Cardiac fibroblast (primary cell): ENCODE measurements around the gene WNT5A.

Source experiments
- DNase-seq, 2 donors: peaks; one replicate each; pipeline versions ENCODE4 v3.0.0 to v3.0.0-alpha.2; 2010; ENCODE audit warnings: low read depth in 2 of 2
- H3K4me3 ChIP-seq, 2 donors: replicated peaks in 1 of 2; 1 replicate in 1 of 2; 2 replicates in 1 of 2; pipeline ENCODE4 v1.5.1; 2011; ENCODE audit warnings: low read depth in 2 of 2, low read length in 2 of 2, mild to moderate bottlenecking in 2 of 2, moderate library complexity in 1 of 2
- TF ChIP-seq, protein P1 (sequence below): IDR thresholded peaks from one replicate; pipeline ENCODE4 v1.5.1; 2011; ENCODE audit warnings: low read depth, mild to moderate bottlenecking, low read length, inconsistent platforms

The WNT5A gene

DNA sequence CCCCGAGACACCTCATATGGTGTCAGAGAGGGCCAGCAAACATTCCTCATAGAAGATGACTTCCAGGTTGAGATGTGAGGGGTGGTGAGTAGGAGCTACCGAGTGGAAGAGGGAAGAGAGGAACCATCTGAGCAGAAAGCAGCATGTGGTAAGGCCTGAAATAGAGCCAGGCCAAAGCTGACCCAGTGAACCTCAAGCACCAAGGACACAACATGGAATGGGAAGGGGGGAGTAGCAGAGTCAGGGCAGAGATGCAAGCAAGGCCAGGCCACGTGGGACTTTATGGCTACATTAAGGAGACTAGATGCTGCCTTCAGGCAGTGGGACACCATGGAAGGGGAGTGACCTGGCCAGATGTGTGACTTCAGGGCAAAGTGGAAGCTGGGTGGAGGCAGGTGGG lies 38.3 kb upstream of the WNT5A start:
- no peak for DNase-seq

DNA sequence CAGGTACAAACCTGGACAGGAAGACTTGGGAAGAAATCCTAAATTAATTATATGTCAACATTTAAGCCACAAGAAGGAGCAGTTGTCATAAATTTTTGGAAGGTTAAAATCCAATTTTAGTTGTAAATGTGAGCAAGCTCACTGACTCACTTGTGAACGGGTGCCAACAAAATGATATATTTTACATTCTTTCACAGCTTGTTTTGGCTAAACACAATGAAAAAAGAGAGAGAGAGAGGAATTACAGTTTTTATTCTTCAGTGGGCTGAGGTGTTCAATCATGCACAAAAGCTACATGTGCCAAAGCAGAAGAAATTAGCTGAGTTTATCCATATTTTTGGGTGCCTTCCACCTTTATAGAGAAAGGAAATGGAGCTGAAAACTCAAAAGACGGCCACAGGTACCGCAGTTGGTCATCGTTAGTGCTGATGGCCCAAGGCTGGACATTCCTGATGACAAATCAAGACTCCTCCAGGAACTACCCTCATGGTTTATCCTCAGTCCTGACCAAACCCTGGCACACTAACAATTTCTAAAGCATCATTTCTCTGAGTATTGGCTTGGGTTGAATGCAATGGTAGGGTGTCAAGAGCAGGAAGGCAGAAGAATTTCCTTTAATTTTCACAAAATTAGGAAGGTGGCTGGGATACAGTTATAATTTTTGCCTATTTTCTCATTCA lies 37.6 kb upstream of the WNT5A start:
- peak; percentile 53 to 69 for DNase-seq

More for the DNA sequence above, 38.3 kb upstream of the WNT5A start:
- TF ChIP-seq, protein P1, sequence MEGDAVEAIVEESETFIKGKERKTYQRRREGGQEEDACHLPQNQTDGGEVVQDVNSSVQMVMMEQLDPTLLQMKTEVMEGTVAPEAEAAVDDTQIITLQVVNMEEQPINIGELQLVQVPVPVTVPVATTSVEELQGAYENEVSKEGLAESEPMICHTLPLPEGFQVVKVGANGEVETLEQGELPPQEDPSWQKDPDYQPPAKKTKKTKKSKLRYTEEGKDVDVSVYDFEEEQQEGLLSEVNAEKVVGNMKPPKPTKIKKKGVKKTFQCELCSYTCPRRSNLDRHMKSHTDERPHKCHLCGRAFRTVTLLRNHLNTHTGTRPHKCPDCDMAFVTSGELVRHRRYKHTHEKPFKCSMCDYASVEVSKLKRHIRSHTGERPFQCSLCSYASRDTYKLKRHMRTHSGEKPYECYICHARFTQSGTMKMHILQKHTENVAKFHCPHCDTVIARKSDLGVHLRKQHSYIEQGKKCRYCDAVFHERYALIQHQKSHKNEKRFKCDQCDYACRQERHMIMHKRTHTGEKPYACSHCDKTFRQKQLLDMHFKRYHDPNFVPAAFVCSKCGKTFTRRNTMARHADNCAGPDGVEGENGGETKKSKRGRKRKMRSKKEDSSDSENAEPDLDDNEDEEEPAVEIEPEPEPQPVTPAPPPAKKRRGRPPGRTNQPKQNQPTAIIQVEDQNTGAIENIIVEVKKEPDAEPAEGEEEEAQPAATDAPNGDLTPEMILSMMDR, result no peak
- no peak overlapping the region for H3K4me3 ChIP-seq

DNA sequence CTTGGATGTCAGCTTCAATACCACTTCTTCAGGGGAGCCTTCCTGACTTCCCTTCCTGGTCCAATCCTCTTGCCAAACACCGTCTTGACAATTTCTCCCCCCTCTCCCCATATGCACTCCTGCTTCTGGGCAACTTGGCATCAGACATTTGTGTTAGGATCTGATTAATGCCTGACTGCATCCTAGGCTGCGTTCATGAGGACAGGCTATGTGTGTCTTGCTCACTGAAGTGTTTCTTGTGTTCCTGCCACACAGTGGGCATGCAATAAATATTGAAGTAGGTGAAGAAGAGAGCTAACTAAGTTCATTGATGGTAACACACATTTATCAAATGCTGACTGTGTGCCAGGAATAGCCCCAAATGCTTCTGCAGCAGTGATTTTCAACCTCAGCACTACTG lies 36.4 kb upstream of the WNT5A start:
- H3K4me3 ChIP-seq, result no peak overlapping the region
- TF ChIP-seq, protein P1, result no peak
- DNase-seq, result no peak

More for the DNA sequence above, 37.6 kb upstream of the WNT5A start:
- no peak overlapping the region for H3K4me3 ChIP-seq
- TF ChIP-seq, protein P1, result no peak

DNA sequence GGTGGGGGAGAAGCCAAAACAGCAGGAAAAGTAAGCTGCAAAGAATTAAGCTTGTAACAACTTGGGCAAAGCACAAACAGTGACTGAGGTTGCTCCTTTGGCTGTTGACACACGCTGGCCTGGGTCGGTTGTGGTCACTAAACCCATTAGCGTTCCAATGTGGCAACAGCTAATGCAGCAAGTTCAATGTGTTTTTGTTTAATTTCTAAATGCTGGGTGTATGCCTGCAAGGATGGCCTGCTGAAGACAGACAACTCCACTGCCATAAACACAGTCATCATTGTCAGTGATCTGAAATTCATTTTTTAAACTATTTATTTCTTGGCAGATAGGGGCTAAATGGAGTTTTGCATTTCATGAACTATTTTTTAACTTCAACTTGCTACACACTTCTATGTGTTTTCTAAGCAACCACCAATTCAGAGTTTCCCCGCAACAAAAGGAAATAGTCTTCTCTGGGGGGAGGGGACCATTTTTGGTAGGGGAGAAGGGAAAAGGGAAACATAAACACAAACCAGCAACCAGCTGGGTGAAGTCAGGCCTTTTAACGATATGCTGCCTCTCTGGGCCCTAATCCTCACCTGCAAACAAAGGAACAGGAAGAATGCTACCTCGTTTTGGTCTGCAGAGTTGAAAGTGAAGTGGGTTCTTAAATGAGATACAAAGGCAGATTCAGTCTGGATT lies 34.8 kb upstream of the WNT5A start:
- DNase-seq, result no peak
- H3K4me3 ChIP-seq, result no peak overlapping the region
- TF ChIP-seq, protein P1, result no peak

DNA sequence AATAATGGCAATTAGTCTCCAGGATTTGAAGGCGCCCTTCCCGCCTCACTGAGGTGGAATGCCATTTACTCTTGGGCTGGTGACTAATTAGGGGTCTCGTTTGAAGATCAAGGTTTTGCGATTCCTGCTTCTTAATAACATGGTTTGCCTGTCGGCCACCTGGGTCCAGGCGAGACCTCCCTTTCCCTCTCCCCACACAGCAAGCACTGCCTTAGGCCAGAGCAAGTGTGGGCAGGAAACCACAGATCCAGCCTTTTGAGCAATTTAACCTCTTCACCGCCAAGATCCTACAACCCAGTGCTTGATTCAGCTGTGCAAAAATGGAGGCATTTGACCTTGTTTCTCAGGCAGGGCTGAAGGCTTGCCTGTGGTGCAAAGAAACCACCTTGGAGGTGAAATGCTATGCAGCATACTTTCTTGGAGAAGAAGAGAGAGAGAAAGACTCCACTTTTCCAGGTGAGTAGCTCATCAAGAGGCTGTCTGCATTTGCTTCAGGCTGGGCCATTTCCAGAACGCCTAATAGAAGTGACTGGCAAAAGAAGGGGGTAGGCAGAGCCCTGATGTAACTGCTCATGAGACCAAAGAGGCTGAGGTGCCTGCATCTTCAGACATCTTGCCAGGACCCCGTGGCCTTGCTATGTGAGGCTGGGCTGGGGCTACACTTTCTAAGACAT lies 34.1 kb upstream of the WNT5A start:
- no peak for DNase-seq
- no peak overlapping the region for H3K4me3 ChIP-seq
- TF ChIP-seq, protein P1, result no peak

DNA sequence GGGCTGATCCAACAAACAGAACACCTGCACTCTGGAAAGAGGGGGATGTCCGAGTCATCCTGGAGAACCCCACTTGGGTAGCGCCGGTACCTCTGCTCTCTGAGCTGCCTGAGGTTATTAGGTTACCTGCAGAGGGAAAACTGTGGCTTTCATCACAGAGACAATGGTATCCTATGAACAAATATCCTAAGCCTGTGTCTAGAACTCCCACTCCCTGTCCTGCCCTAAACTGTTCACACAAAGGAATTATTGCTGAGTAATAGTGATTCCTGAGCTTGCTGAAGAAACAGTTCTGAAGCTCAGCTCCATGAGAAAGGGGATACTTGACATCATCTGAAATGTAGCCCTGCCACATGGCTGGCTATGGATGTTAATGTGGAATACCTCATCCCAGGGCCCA lies 31.9 kb upstream of the WNT5A start:
- no peak overlapping the region for H3K4me3 ChIP-seq
- peak; percentile 7 to 37 for DNase-seq
- TF ChIP-seq, protein P1, result no peak
